ENCODE results near the gene PLEKHG7.

GRCh38 chr12:92701441-92701840 lies 1.3 kb upstream of the PLEKHG7 start:
- no peak for TF ChIP-seq CTCF (IDR thresholded peaks at IDR 0.05 in 2 of 3, conservative IDR thresholded peaks at IDR 0.05 in 1 of 3; ENCODE audit: control insufficient read depth in 2 of 3, extremely low read depth in 1 of 3, insufficient read depth in 1 of 3, low read depth in 3 of 3, low read length in 3 of 3)
- no peak for TF ChIP-seq NFIC (IDR thresholded peaks at IDR 0.05; ENCODE audit: low read depth, low read length)
- no peak for TF ChIP-seq EP300 (IDR thresholded peaks at IDR 0.05; ENCODE audit: borderline replicate concordance in 1 of 2, control insufficient read depth in 1 of 2, low read depth in 2 of 2, low read length in 2 of 2)
- no peak for TF ChIP-seq PAX8 (IDR thresholded peaks at IDR 0.05)
- TF ChIP-seq ZBTB4 (CRISPR knock-in tag; IDR thresholded peaks at IDR 0.05), result no peak
- no peak for TF ChIP-seq LARP7 (IDR thresholded peaks at IDR 0.05)
- no peak for TF ChIP-seq EZH2 (IDR thresholded peaks at IDR 0.05; ENCODE audit: borderline replicate concordance, control insufficient read depth, low read depth, low read length)
- TF ChIP-seq E4F1 (IDR thresholded peaks at IDR 0.05; ENCODE audit: borderline replicate concordance, partially characterized antibody), result no peak
- no peak for TF ChIP-seq STAT1 (conservative IDR thresholded peaks at IDR 0.05)
- TF ChIP-seq POLR2A (IDR thresholded peaks at IDR 0.05; ENCODE audit: low read depth, low read length), result no peak
